HCT116 (cell line): ENCODE data around the gene TNFSF11. TPM values are rescaled to one million over a fixed set of nuclear protein-coding genes. Genes with fewer than 3 reads are reported as not detected.

Source experiments
- ATAC-seq: fragments of 200-7000 bp; cut with Tn5 transposase; 2 replicates; pipeline ENCODE4 v1.9.1; 2020; ENCODE audit warnings: mild to moderate bottlenecking, moderate library complexity
- BruUV-seq: library from RNA; stranded (reverse); fragments of 400-500 nt; replicated peaks from 2 replicates; lab custom pipeline; 2021; lab: Mats Ljungman, UMichigan
- CTCF ChIA-PET: fragments of 300-600 bp; sonication (Branson Sonifier 250); formaldehyde crosslinking; loops from one replicate; lab custom pipeline; 2021; ENCODE audit warnings: antibody characterized with exemption; lab: Charles Lee
- POLR2A ChIA-PET: fragments of 300-600, 350-600 bp; sonication (Branson Sonifier 250); formaldehyde crosslinking; loops from one replicate; lab custom pipeline; 2021; ENCODE audit warnings: antibody characterized with exemption; lab: Charles Lee
- RAD21 ChIA-PET, 2 experiments: fragments of 300-600 bp; sonication (Branson Sonifier 250); formaldehyde crosslinking; loops; one replicate each; lab custom pipeline; 2023; ENCODE audit warnings: low total read pairs in 2 of 2; ENCODE audit not compliant: uncharacterized antibody in 2 of 2, unreplicated experiment in 2 of 2, low non-redundant PET in 1 of 2; lab: Charles Lee
- DNase-seq: peaks from one replicate; pipeline ENCODE4 v3.0.0-alpha.2; 2010; ENCODE audit warnings: low read depth, low spot score
- H2AFZ ChIP-seq: fragments of 200-600 bp; shearing (Covaris generic), sonication (generic); 2 replicates; pipeline ENCODE4 v1.6.1; 2017; ENCODE audit warnings: low read depth, mixed run types, mixed read lengths, antibody characterized with exemption, low read length; ENCODE audit not compliant: poor library complexity, severe bottlenecking
- H3K27ac ChIP-seq: 2 replicates; pipeline ENCODE4 v1.5.1; 2012; ENCODE audit warnings: low read depth, low read length
- H3K27me3 ChIP-seq: fragments of 200-600 bp; sonication (generic); 2 replicates; pipeline ENCODE4 v1.6.1; 2016; ENCODE audit warnings: mixed run types, low read length, mixed read lengths; ENCODE audit not compliant: insufficient read depth
- H3K36me3 ChIP-seq, 2 experiments: fragments of 200-500 bp in 1 of 2; fragments of 200-600 bp in 1 of 2; sonication (Bioruptor generic) in 1 of 2; sonication (generic) in 1 of 2; 2 replicates each; pipeline versions ENCODE4 v1.5.1 to v1.6.1; 2014 to 2016; ENCODE audit warnings: low read length in 2 of 2, inconsistent platforms in 1 of 2, mixed read lengths in 1 of 2, mixed run types in 1 of 2; ENCODE audit not compliant: insufficient read depth in 2 of 2, control insufficient read depth in 1 of 2
- H3K4me1 ChIP-seq, 2 experiments: fragments of 200-600 bp in 1 of 2; sonication (generic) in 1 of 2; 2 replicates each; pipeline versions ENCODE4 v1.5.1 to v1.6.1; 2012 to 2017; ENCODE audit warnings: low read length in 2 of 2, inconsistent platforms in 1 of 2, mild to moderate bottlenecking in 1 of 2, mixed read lengths in 1 of 2, mixed run types in 1 of 2, moderate library complexity in 1 of 2; ENCODE audit not compliant: insufficient read depth in 2 of 2, control insufficient read depth in 1 of 2
- H3K4me2 ChIP-seq: fragments of 200-600 bp; sonication (generic); 2 replicates; pipeline ENCODE4 v1.6.1; 2017; ENCODE audit warnings: mixed run types, low read length, mixed read lengths
- H3K4me3 ChIP-seq, 2 experiments: fragments of 200-600 bp in 1 of 2; sonication (generic) in 1 of 2; replicated peaks in 1 of 2; 2 replicates each; pipeline ENCODE4 v1.5.1; 2011 to 2016; ENCODE audit warnings: low read length in 2 of 2, control low read depth in 1 of 2, low read depth in 1 of 2, mild to moderate bottlenecking in 1 of 2, mixed read lengths in 1 of 2, mixed run types in 1 of 2
- H3K79me2 ChIP-seq: fragments of 200-600 bp; sonication (generic); 2 replicates; pipeline ENCODE4 v1.6.1; 2017; ENCODE audit warnings: mild to moderate bottlenecking, mixed run types, low read length, moderate library complexity, mixed read lengths; ENCODE audit not compliant: insufficient read depth
- H3K9ac ChIP-seq: fragments of 200-600 bp; sonication (generic); 2 replicates; pipeline ENCODE4 v1.6.1; 2016; ENCODE audit warnings: low read length, mixed read lengths
- H3K9me2 ChIP-seq: fragments of 200-600 bp; sonication (generic), shearing (Covaris generic); 2 replicates; pipeline ENCODE4 v1.6.1; 2017; ENCODE audit warnings: mixed run types, mild to moderate bottlenecking, moderate library complexity; ENCODE audit not compliant: insufficient read depth
- H3K9me3 ChIP-seq, 2 experiments: fragments of 200-500 bp in 1 of 2; fragments of 200-600 bp in 1 of 2; sonication (Bioruptor generic) in 1 of 2; sonication (generic) in 1 of 2; 2 replicates each; pipeline ENCODE4 v1.6.1; 2014 to 2017; ENCODE audit warnings: low read length in 2 of 2, mixed read lengths in 2 of 2, inconsistent platforms in 1 of 2, low read depth in 1 of 2, mild to moderate bottlenecking in 1 of 2, mixed run types in 1 of 2, moderate library complexity in 1 of 2; ENCODE audit not compliant: control insufficient read depth in 1 of 2, insufficient read depth in 1 of 2
- H4K20me1 ChIP-seq: fragments of 200-600 bp; sonication (generic), shearing (Covaris generic); 2 replicates; pipeline ENCODE4 v1.6.1; 2017; ENCODE audit warnings: mixed run types, mild to moderate bottlenecking, moderate library complexity; ENCODE audit not compliant: insufficient read depth
- ATF3 ChIP-seq: IDR thresholded peaks from 2 replicates; pipeline ENCODE4 v1.6.1; 2012
- CBX3 ChIP-seq: IDR thresholded peaks from 2 replicates; pipeline ENCODE4 v1.6.1; 2012; ENCODE audit warnings: low read depth
- EGR1 ChIP-seq: IDR thresholded peaks from 2 replicates; pipeline ENCODE4 v1.6.1; 2012; ENCODE audit warnings: low read depth
- ELF1 ChIP-seq: IDR thresholded peaks from 2 replicates; pipeline ENCODE4 v1.6.1; 2012; ENCODE audit warnings: low read depth, borderline replicate concordance
- EZH2phosphoT487 ChIP-seq: fragments of 200-600 bp; IDR thresholded peaks from 2 replicates; pipeline ENCODE4 v1.6.1; 2018; ENCODE audit warnings: antibody characterized with exemption, borderline replicate concordance
- JUND ChIP-seq: IDR thresholded peaks from 2 replicates; pipeline ENCODE4 v1.6.1; 2012
- MAX ChIP-seq: IDR thresholded peaks from 2 replicates; pipeline ENCODE4 v1.6.1; 2012
- POLR2AphosphoS5 ChIP-seq: IDR thresholded peaks from 2 replicates; pipeline ENCODE4 v1.6.1; 2011; ENCODE audit warnings: mild to moderate bottlenecking, low read depth, low read length, moderate library complexity
- SRF ChIP-seq: IDR thresholded peaks from 2 replicates; pipeline ENCODE4 v1.6.1; 2012; ENCODE audit warnings: low read depth
- ZBTB33 ChIP-seq: IDR thresholded peaks from 2 replicates; pipeline ENCODE4 v1.6.1; 2011; ENCODE audit warnings: mild to moderate bottlenecking, low read length, moderate library complexity; ENCODE audit not compliant: insufficient replicate concordance; ENCODE audit errors: extremely low read depth
- ZFX ChIP-seq: fragments of 450-650 bp; IDR thresholded peaks from 2 replicates; pipeline ENCODE4 v1.6.1; 2017
- ZNF274 ChIP-seq: fragments of 200-500 bp; sonication (Bioruptor generic); IDR thresholded peaks from 2 replicates; pipeline ENCODE4 v1.6.1; 2014; ENCODE audit warnings: mild to moderate bottlenecking, low read depth, low read length, inconsistent platforms
- intact Hi-C: fragments of 100-400 bp; cut with micrococcal nuclease; formaldehyde crosslinking; loops from 2 replicates; pipeline ENCODE4 v1.10.0; 2022
- total RNA-seq: library from RNA; stranded (reverse); gene quantifications from one replicate; pipeline ENCODE4 v1.2.1, GENCODE V29; 2021; ENCODE audit not compliant: unreplicated experiment

TNFSF11 gene
- total RNA-seq, 1 experiment from 2014 or later, result not detected

- RAD21 ChIA-PET, result no interaction called here
- DNase-seq (no peak), ATAC-seq (no peak)
- TF ChIP-seq SRF, result no peak
- TF ChIP-seq JUND, result no peak
- no peak for TF ChIP-seq EGR1
- TF ChIP-seq MAX, result no peak
- no peak for TF ChIP-seq ATF3
- no peak for TF ChIP-seq ZNF274
- no peak for TF ChIP-seq CBX3
- TF ChIP-seq POLR2AphosphoS5, result no peak
- no peak for TF ChIP-seq ZBTB33
- no peak for TF ChIP-seq ZFX
- no peak for TF ChIP-seq EZH2phosphoT487
- TF ChIP-seq ELF1, result no peak
- H3K9me2 ChIP-seq, result no peaks in the 10 kb centered on the region
- CTCF ChIA-PET, result no interaction called here
- no peak overlapping the region for H3K9ac ChIP-seq
- no peaks in the 10 kb centered on the region for H3K4me1 ChIP-seq
- POLR2A ChIA-PET, result no interaction called here
- no peak overlapping the region for H2AFZ ChIP-seq
- intact Hi-C loops, result no loop called here
- no peaks in the 10 kb centered on the region for H3K79me2 ChIP-seq
- H3K4me3 ChIP-seq, result no peak overlapping the region
- BruUV-seq, result no TSS peak
- peaks cover 9% of the 10 kb centered on the region for H3K27me3 ChIP-seq
- no peak overlapping the region for H3K4me2 ChIP-seq
- H3K9me3 ChIP-seq, result no peaks in the 10 kb centered on the region
- H3K36me3 ChIP-seq, result no peaks in the 10 kb centered on the region
- no peaks in the 10 kb centered on the region for H4K20me1 ChIP-seq
- H3K27ac ChIP-seq, result no peak overlapping the region
These were observed 33.6 kb downstream of the TNFSF11 start for GRCh38 chr13:42607546-42607945.
